ENCODE data around the gene EPHA4.

EPHA4 gene

GRCh38 chr2:221571025-221571550, 1.0 kb downstream of the EPHA4 start:
- no peak for DNase-seq

- peak; percentile 49 for DNase-seq
Measured at GRCh38 chr2:221570321-221570935, 1.7 kb downstream of the EPHA4 start.

GRCh38 chr2:221569871-221570270, 2.2 kb downstream of the EPHA4 start:
- no peak for DNase-seq

- no peak for DNase-seq
Measured at GRCh38 chr2:221569425-221569845, 2.7 kb downstream of the EPHA4 start.

- DNase-seq, result no peak
Measured at GRCh38 chr2:221568299-221568698, 3.8 kb downstream of the EPHA4 start.

GRCh38 chr2:221567809-221568208, 4.3 kb downstream of the EPHA4 start:
- no peak for DNase-seq

- DNase-seq, result no peak
Measured at GRCh38 chr2:221567231-221567760, 4.8 kb downstream of the EPHA4 start.

GRCh38 chr2:221563270-221563985, 8.7 kb downstream of the EPHA4 start:
- DNase-seq, result no peak

GRCh38 chr2:221562226-221562625, 9.9 kb downstream of the EPHA4 start:
- no peak for DNase-seq

- no peak for DNase-seq
Measured at GRCh38 chr2:221561770-221562169, 10.3 kb downstream of the EPHA4 start.

GRCh38 chr2:221559991-221560390, 12.1 kb downstream of the EPHA4 start:
- DNase-seq, result no peak

- no peak for DNase-seq
Measured at GRCh38 chr2:221558107-221558506, 14.0 kb downstream of the EPHA4 start.

GRCh38 chr2:221555494-221555846, 16.6 kb downstream of the EPHA4 start:
- no peak for DNase-seq

- no peak for DNase-seq
Measured at GRCh38 chr2:221554769-221555493, 17.2 kb downstream of the EPHA4 start.

- DNase-seq, result peak; percentile 88
Measured at GRCh38 chr2:221553333-221553732, 18.8 kb downstream of the EPHA4 start.

GRCh38 chr2:221552291-221552690, 19.8 kb downstream of the EPHA4 start:
- no peak for DNase-seq

- no peak for DNase-seq
Measured at GRCh38 chr2:221551864-221552263, 20.2 kb downstream of the EPHA4 start.

- DNase-seq, result no peak
Measured at GRCh38 chr2:221549143-221549542, 23.0 kb downstream of the EPHA4 start.

- DNase-seq, result no peak
Measured at GRCh38 chr2:221546505-221547225, 25.4 kb downstream of the EPHA4 start.

- DNase-seq, result no peak
Measured at GRCh38 chr2:221541131-221541735, 30.9 kb downstream of the EPHA4 start.

- no peak for DNase-seq
Measured at GRCh38 chr2:221539246-221539645, 32.9 kb downstream of the EPHA4 start.

- no peak for DNase-seq
Measured at GRCh38 chr2:221535824-221536223, 36.3 kb downstream of the EPHA4 start.

Measured in COR-L47 (cell line).